Endothelial cell (in vitro differentiated cells): ENCODE measurements around the gene ECT2. TPM values are rescaled to one million over a fixed set of nuclear protein-coding genes. Genes with fewer than 3 reads are reported as not detected.

ENCODE experiments used
- DNase-seq: peaks from one replicate; pipeline ENCODE4 v3.0.0; 2021; ENCODE audit warnings: low spot score
- H3K27ac Mint-ChIP-seq: one replicate; pipeline ENCODE4 v1.8.0; 2021; ENCODE audit warnings: mixed read lengths, inconsistent platforms; ENCODE audit not compliant: unreplicated experiment
- H3K27me3 Mint-ChIP-seq: one replicate; pipeline ENCODE4 v1.8.0; 2021; ENCODE audit warnings: mild to moderate bottlenecking, moderate library complexity, mixed read lengths, inconsistent platforms; ENCODE audit not compliant: unreplicated experiment
- H3K36me3 Mint-ChIP-seq: one replicate; pipeline ENCODE4 v1.8.0; 2021; ENCODE audit warnings: mild to moderate bottlenecking, low read depth, mixed read lengths, inconsistent platforms; ENCODE audit not compliant: unreplicated experiment
- H3K4me1 Mint-ChIP-seq: one replicate; pipeline ENCODE4 v1.8.0; 2021; ENCODE audit warnings: mild to moderate bottlenecking, mixed read lengths, inconsistent platforms; ENCODE audit not compliant: unreplicated experiment
- H3K4me3 Mint-ChIP-seq: one replicate; pipeline ENCODE4 v1.8.0; 2021; ENCODE audit warnings: mild to moderate bottlenecking, mixed read lengths, inconsistent platforms; ENCODE audit not compliant: unreplicated experiment
- H3K9me3 Mint-ChIP-seq: one replicate; pipeline ENCODE4 v1.8.0; 2021; ENCODE audit warnings: mixed read lengths, inconsistent platforms; ENCODE audit not compliant: unreplicated experiment
- total RNA-seq: library from RNA; stranded (reverse); fragmentation: NEBNext Ultra II Directional; extraction: Animal tissue kit (Norgen Biotek cat#: 25700); gene quantifications from one replicate; pipeline ENCODE4 v1.2.1, GENCODE V29; 2021; ENCODE audit not compliant: unreplicated experiment
- TF ChIP-seq, protein P1 (sequence below): fragments of 200-600 bp; sonication (generic); IDR thresholded peaks from one replicate; pipeline ENCODE4 v1.5.0; 2021; ENCODE audit warnings: antibody characterized with exemption; ENCODE audit not compliant: unreplicated experiment

Gene ECT2
- total RNA-seq, 1 donor from 2014 or later: 18.0 TPM

GRCh38 chr3:172770382-172770781 is 19.9 kb downstream of the ECT2 start:
- no peak overlapping the region for H3K4me3 Mint-ChIP-seq
- H3K9me3 Mint-ChIP-seq: no peaks in the 10 kb centered on the region
- H3K27ac Mint-ChIP-seq: no peak overlapping the region
- TF ChIP-seq, protein P1, sequence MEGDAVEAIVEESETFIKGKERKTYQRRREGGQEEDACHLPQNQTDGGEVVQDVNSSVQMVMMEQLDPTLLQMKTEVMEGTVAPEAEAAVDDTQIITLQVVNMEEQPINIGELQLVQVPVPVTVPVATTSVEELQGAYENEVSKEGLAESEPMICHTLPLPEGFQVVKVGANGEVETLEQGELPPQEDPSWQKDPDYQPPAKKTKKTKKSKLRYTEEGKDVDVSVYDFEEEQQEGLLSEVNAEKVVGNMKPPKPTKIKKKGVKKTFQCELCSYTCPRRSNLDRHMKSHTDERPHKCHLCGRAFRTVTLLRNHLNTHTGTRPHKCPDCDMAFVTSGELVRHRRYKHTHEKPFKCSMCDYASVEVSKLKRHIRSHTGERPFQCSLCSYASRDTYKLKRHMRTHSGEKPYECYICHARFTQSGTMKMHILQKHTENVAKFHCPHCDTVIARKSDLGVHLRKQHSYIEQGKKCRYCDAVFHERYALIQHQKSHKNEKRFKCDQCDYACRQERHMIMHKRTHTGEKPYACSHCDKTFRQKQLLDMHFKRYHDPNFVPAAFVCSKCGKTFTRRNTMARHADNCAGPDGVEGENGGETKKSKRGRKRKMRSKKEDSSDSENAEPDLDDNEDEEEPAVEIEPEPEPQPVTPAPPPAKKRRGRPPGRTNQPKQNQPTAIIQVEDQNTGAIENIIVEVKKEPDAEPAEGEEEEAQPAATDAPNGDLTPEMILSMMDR: no peak
- H3K27me3 Mint-ChIP-seq: no peaks in the 10 kb centered on the region
- no peak for DNase-seq
- peaks cover 13% of the 10 kb centered on the region for H3K36me3 Mint-ChIP-seq
- H3K4me1 Mint-ChIP-seq: no peaks in the 10 kb centered on the region

DNA sequence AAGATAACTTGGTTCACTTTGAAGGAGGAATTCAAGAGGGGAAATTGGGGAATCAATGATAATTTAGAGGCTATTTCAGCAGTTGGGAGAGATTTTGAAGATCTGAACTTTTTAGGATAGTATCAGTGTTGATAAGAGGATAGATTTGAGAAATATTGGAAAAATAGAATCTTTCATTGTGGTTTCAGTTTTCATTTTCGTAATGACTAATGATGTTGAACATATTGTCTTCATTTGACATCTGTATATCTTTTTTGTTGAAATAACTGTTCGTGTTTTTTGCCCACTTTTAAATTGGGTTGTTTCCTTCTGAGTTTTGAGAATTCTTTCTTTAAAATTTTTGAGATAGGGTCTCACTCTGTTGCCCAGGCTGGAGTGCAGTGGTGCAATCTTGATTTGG is 21.1 kb downstream of the ECT2 start:
- TF ChIP-seq, protein P1: no peak
- Mint-ChIP-seq H3K36me3 (peaks cover 8% of the 10 kb centered on the region), H3K9me3 (no peaks in the 10 kb centered on the region), H3K27me3 (no peaks in the 10 kb centered on the region), H3K4me3 (no peak overlapping the region), H3K27ac (no peak overlapping the region), H3K4me1 (no peaks in the 10 kb centered on the region)
- no peak for DNase-seq

DNA sequence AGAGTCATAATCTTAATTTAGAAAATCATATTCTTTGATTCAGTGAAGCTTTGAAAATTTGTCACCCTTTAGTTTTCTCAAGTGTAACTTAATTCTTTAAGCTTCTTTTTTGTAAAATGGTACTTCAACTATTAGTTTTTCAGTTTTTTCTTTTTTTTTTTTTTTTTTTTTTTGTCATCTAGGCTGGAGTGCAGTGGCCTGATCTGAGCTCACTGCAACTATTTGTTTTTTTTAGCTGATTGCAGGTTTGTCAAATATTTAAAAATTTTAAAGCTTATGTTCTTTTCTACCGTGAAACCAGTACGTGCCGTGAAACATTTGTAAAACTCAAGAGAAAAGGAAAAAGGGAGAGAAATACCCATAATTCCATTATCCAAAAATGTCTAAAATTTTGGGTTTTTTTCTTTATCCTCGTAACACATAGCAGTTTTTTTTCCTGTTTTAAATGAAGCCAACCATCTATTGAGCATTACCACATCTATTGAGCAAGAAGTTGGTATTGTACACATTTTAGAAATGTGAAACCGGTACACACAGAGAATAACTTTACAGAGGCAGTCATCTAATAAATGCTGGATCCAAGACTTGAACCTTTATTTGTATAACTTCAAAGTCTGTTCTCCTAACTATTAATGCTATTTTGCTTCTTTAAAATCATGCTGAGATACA is 25.7 kb downstream of the ECT2 start:
- no peaks in the 10 kb centered on the region for H3K9me3 Mint-ChIP-seq
- no peaks in the 10 kb centered on the region for H3K4me1 Mint-ChIP-seq
- no peak overlapping the region for H3K4me3 Mint-ChIP-seq
- no peak overlapping the region for H3K27ac Mint-ChIP-seq
- peaks cover 4% of the 10 kb centered on the region for H3K36me3 Mint-ChIP-seq
- no peak for DNase-seq
- TF ChIP-seq, protein P1: no peak
- no peaks in the 10 kb centered on the region for H3K27me3 Mint-ChIP-seq

DNA sequence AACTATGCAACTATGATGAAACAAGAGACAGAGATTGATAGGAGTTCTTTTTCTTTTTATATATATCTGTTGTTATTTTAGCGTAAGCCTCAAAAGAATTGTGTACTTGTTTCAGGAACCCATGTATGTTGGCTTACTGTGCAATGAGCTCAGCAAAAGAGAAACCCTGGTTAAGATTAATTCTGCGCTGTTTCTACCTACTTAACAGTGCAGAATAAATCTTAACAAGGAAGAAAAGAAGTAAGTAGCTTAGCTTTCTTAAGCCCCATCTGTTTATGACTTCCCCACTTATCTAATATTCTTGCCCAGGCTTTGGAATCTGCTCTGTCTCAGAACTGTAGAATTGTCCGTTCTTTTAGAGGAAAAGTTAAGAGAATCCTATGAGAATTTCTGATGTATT is 27.4 kb downstream of the ECT2 start:
- no peaks in the 10 kb centered on the region for H3K9me3 Mint-ChIP-seq
- DNase-seq: no peak
- H3K36me3 Mint-ChIP-seq: peaks cover 4% of the 10 kb centered on the region
- H3K27me3 Mint-ChIP-seq: no peaks in the 10 kb centered on the region
- H3K27ac Mint-ChIP-seq: no peak overlapping the region
- H3K4me1 Mint-ChIP-seq: no peaks in the 10 kb centered on the region
- TF ChIP-seq, protein P1: no peak
- no peak overlapping the region for H3K4me3 Mint-ChIP-seq

DNA sequence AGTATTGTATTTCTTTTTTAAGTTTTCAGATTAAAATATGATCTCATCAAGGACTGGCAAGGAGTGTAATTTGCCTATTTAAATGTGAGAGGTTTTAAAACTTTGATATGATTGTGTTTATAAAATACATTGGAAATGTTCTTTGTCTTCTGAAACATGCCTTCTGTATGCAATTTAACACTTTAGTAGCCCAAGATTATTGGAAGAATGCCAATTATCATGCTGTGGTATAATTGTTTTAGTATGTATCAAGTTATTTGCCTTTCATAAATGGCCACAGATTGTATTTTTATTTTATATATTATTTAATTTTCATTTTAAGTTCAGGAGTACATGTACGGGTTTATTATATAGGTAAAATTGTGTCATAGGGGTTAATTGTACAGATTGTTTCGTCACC is 31.7 kb downstream of the ECT2 start:
- TF ChIP-seq, protein P1: no peak
- H3K27ac Mint-ChIP-seq: no peak overlapping the region
- H3K4me3 Mint-ChIP-seq: no peak overlapping the region
- no peak for DNase-seq
- no peaks in the 10 kb centered on the region for H3K4me1 Mint-ChIP-seq
- H3K36me3 Mint-ChIP-seq: peaks cover 4% of the 10 kb centered on the region
- H3K27me3 Mint-ChIP-seq: no peaks in the 10 kb centered on the region
- H3K9me3 Mint-ChIP-seq: no peaks in the 10 kb centered on the region
